ENCODE results near the gene PIGO. TPM values are rescaled to one million over a fixed set of nuclear protein-coding genes. Genes with fewer than 3 reads are reported as not detected.
A peak's percentile ranks its signal among the peaks of the same experiment; 100 is the strongest.

PIGO gene
- total and polyA plus RNA-seq, 10 of the 15 experiments (the other 5 are each of a cell fraction or from before 2014, with no cell fraction given): 8.2 to 23.3 (median 18.4) TPM

DNA sequence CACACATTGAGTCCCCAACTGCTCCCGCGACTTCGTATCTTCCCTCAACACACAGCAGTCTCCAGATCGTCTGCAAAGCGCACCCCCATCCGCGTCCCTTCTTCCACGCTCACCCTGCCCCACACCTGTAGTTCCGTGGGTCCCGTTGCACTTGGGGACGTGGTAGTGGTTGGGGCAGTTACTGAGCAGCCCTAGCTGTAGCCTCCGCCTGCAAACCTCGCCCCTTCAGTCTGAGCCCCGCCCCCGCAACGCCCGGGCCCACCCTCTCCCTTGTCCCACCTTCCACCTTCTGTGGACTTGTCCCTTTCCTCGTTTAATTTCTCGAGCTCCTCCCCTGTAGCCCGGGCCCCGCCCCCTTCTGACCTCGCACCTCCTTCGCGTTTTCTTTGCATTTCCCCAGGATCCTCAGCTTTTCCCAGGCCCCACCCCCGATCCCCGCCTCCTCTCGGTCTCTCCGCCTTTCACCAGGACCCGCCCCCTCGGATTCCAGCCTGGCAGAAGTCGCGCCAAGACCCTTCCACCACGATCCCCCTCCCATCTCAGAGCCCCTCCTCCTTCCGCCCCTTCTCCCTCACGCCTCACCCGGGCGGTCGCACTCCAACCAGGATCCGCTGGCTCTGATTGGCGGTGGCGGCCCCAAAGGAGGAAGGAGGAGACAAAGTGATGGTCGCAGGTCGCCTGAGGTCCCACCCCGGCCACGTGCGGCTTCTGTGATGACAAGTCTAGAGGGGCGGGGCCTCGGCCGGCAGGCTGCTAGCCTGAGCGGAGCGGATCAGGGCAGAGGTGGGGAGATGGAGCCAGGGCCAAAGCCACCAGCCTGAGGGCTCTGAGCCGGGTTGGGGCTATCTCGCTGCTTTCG is 19.5 kb upstream of the PIGO start, which contains the start of gene ATOSB (continued):
- TF ChIP-seq RUNX3 (IDR thresholded peaks at IDR 0.05; ENCODE audit: low read length) (no peak), PAX5 (IDR thresholded peaks at IDR 0.05; ENCODE audit: borderline replicate concordance, low read depth, low read length) (no peak), NR2C2 (IDR thresholded peaks at IDR 0.05; ENCODE audit: borderline replicate concordance, control insufficient read depth, insufficient read length, low read depth) (no peak), TCF7 (IDR thresholded peaks at IDR 0.05; ENCODE audit: borderline replicate concordance) (no peak), RAD51 (IDR thresholded peaks at IDR 0.05) (peak; percentile 78), NFYA (IDR thresholded peaks at IDR 0.05; ENCODE audit: borderline replicate concordance, low read depth, low read length) (no peak), ZNF24 (IDR thresholded peaks at IDR 0.05) (no peak), RCOR1 (conservative IDR thresholded peaks at IDR 0.05; ENCODE audit: low read depth, low read length) (no peak), CREM (IDR thresholded peaks at IDR 0.05; ENCODE audit: low read depth) (0 out of 2 replicates have a peak, but pooled peaks have one; percentile 31), NFYB (IDR thresholded peaks at IDR 0.05; ENCODE audit: insufficient read depth, low read depth, low read length) (peak; percentile 69), POU2F2 (IDR thresholded peaks at IDR 0.05; ENCODE audit: borderline replicate concordance, low read depth, low read length) (no peak), MYC (IDR thresholded peaks at IDR 0.05; ENCODE audit: insufficient read depth, insufficient read length, insufficient replicate concordance, low read length, severe bottlenecking) (no peak), ASH2L (IDR thresholded peaks at IDR 0.05; ENCODE audit: borderline replicate concordance, low read depth) (no peak), SREBF1 (IDR thresholded peaks at IDR 0.05; ENCODE audit: low read length) (no peak), EGR1 (IDR thresholded peaks at IDR 0.05; ENCODE audit: borderline replicate concordance in 1 of 2, low read depth in 2 of 2, low read length in 2 of 2) (peak in 1 of 2 experiments; percentile 78; a peak in 1 of 3 replicates), ZNF217 (IDR thresholded peaks at IDR 0.05) (no peak), RELA (IDR thresholded peaks at IDR 0.05; ENCODE audit: borderline replicate concordance, partially characterized antibody) (no peak), CBX3 (IDR thresholded peaks at IDR 0.05; ENCODE audit: borderline replicate concordance, low read depth) (no peak), MXI1 (IDR thresholded peaks at IDR 0.05; ENCODE audit: low read depth, low read length) (peak; percentile 89), ZZZ3 (IDR thresholded peaks at IDR 0.05; ENCODE audit: control insufficient read depth, insufficient read length, low read depth) (no peak), TCF3 (IDR thresholded peaks at IDR 0.05; ENCODE audit: borderline replicate concordance, insufficient read depth, low read depth, low read length) (no peak)
- TF ChIP-seq, protein P1, sequence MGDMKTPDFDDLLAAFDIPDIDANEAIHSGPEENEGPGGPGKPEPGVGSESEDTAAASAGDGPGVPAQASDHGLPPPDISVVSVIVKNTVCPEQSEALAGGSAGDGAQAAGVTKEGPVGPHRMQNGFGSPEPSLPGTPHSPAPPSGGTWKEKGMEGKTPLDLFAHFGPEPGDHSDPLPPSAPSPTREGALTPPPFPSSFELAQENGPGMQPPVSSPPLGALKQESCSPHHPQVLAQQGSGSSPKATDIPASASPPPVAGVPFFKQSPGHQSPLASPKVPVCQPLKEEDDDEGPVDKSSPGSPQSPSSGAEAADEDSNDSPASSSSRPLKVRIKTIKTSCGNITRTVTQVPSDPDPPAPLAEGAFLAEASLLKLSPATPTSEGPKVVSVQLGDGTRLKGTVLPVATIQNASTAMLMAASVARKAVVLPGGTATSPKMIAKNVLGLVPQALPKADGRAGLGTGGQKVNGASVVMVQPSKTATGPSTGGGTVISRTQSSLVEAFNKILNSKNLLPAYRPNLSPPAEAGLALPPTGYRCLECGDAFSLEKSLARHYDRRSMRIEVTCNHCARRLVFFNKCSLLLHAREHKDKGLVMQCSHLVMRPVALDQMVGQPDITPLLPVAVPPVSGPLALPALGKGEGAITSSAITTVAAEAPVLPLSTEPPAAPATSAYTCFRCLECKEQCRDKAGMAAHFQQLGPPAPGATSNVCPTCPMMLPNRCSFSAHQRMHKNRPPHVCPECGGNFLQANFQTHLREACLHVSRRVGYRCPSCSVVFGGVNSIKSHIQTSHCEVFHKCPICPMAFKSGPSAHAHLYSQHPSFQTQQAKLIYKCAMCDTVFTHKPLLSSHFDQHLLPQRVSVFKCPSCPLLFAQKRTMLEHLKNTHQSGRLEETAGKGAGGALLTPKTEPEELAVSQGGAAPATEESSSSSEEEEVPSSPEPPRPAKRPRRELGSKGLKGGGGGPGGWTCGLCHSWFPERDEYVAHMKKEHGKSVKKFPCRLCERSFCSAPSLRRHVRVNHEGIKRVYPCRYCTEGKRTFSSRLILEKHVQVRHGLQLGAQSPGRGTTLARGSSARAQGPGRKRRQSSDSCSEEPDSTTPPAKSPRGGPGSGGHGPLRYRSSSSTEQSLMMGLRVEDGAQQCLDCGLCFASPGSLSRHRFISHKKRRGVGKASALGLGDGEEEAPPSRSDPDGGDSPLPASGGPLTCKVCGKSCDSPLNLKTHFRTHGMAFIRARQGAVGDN (IDR thresholded peaks at IDR 0.05): no peak
- TF ChIP-seq, protein P2, sequence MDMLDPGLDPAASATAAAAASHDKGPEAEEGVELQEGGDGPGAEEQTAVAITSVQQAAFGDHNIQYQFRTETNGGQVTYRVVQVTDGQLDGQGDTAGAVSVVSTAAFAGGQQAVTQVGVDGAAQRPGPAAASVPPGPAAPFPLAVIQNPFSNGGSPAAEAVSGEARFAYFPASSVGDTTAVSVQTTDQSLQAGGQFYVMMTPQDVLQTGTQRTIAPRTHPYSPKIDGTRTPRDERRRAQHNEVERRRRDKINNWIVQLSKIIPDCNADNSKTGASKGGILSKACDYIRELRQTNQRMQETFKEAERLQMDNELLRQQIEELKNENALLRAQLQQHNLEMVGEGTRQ (IDR thresholded peaks at IDR 0.05; ENCODE audit: borderline replicate concordance, low read depth, low read length): peak; percentile 69
- TF ChIP-seq, protein P3, sequence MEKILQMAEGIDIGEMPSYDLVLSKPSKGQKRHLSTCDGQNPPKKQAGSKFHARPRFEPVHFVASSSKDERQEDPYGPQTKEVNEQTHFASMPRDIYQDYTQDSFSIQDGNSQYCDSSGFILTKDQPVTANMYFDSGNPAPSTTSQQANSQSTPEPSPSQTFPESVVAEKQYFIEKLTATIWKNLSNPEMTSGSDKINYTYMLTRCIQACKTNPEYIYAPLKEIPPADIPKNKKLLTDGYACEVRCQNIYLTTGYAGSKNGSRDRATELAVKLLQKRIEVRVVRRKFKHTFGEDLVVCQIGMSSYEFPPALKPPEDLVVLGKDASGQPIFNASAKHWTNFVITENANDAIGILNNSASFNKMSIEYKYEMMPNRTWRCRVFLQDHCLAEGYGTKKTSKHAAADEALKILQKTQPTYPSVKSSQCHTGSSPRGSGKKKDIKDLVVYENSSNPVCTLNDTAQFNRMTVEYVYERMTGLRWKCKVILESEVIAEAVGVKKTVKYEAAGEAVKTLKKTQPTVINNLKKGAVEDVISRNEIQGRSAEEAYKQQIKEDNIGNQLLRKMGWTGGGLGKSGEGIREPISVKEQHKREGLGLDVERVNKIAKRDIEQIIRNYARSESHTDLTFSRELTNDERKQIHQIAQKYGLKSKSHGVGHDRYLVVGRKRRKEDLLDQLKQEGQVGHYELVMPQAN (conservative IDR thresholded peaks at IDR 0.05): no peak; the same call in 1 of the 2 replicates
